Coronary artery (tissue), 2 donors: ENCODE results near the gene SLC35F4.

Experiments used
- DNase-seq: peaks from one replicate; pipeline ENCODE4 v3.0.0-alpha.2; 2017; ENCODE audit warnings: low spot score
- H3K27ac ChIP-seq, 2 donors: fragments of 200-600 bp; sonication (generic); one replicate each; pipeline ENCODE4 v1.5.1; 2016 to 2019
- H3K4me3 ChIP-seq: fragments of 200-600 bp; sonication (generic); 2 replicates; pipeline ENCODE4 v1.5.1; 2016; ENCODE audit warnings: mild to moderate bottlenecking, moderate library complexity
- TF ChIP-seq, protein P1 (sequence below): fragments of 200-600 bp; sonication (generic); IDR thresholded peaks from one replicate; pipeline ENCODE4 v1.5.1; 2019; ENCODE audit warnings: antibody characterized with exemption

The SLC35F4 gene

DNA sequence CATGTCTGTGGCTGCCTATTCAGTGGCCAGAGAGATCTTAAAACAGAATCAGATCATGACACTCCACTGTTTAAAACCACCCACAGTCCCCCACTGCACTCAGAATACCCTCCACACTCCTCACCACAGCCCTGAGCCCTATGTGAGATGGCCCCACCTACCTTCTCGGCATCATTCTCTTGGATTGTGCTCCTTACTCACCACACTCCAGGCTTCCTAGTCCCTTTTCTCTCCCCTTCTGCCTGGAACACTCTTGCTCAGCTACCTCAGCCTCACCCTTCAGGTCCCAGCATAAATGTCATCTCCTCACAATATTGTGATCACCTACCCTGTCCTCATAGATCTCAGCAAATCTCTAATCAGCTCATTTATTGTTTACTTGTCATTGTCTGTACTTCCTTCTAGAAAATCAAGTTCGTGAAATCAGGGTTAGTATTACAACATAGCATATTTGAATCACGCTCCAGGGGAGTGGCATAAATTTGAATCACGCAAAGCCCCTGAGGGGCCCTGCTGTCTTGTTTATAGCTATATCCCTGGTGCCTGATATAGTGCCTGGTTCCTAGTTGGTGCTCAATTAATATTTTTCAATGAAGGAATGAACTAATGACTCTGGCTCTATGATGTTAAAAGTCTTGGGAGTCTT is 42.8 kb downstream of the SLC35F4 start:
- Histone ChIP-seq H3K4me3 (no peak overlapping the region), H3K27ac (no peak overlapping the region)
- no peak for DNase-seq
- TF ChIP-seq, protein P1, sequence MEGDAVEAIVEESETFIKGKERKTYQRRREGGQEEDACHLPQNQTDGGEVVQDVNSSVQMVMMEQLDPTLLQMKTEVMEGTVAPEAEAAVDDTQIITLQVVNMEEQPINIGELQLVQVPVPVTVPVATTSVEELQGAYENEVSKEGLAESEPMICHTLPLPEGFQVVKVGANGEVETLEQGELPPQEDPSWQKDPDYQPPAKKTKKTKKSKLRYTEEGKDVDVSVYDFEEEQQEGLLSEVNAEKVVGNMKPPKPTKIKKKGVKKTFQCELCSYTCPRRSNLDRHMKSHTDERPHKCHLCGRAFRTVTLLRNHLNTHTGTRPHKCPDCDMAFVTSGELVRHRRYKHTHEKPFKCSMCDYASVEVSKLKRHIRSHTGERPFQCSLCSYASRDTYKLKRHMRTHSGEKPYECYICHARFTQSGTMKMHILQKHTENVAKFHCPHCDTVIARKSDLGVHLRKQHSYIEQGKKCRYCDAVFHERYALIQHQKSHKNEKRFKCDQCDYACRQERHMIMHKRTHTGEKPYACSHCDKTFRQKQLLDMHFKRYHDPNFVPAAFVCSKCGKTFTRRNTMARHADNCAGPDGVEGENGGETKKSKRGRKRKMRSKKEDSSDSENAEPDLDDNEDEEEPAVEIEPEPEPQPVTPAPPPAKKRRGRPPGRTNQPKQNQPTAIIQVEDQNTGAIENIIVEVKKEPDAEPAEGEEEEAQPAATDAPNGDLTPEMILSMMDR: no peak

DNA sequence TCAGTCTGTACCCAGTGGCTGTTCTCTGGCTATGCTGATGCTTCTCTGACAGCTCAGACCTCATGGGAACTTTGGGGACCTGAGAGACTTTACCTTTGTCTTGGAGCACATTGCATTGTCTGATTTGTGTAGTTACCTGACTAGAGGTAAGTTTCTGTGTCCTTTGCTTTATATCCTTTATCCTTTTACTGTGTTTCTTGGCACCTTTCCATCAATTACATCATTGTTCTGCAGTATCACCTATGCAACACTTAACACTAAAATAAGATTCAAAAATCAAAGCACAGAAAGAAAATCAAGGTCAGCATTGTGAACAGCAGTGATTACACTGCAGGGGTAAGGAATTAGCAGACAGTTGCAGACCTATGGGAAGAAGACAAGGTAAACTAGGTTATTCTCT is 43.8 kb downstream of the SLC35F4 start:
- Histone ChIP-seq H3K4me3 (no peak overlapping the region), H3K27ac (no peak overlapping the region)
- no peak for DNase-seq
- TF ChIP-seq, protein P1: no peak

DNA sequence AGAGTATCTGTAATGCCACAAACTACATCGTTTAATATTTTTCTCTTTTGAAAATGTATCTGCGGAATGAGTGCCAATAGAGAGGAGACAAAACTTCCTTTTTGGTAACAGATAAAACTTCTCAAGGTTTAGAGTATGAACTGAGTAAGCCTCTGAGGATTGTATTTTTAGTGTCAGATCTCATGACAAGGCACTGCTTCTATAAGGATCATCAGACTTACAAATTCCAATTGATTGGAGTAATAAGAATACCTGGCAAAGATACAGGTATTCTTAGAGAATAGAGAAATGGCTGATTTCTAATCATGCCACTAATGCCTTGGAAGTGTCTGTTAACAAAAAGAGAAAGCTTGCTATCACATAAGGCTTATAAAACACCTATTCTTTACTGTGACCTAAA is 45.3 kb downstream of the SLC35F4 start:
- DNase-seq: no peak
- Histone ChIP-seq H3K4me3 (no peak overlapping the region), H3K27ac (no peak overlapping the region)
- TF ChIP-seq, protein P1: no peak

DNA sequence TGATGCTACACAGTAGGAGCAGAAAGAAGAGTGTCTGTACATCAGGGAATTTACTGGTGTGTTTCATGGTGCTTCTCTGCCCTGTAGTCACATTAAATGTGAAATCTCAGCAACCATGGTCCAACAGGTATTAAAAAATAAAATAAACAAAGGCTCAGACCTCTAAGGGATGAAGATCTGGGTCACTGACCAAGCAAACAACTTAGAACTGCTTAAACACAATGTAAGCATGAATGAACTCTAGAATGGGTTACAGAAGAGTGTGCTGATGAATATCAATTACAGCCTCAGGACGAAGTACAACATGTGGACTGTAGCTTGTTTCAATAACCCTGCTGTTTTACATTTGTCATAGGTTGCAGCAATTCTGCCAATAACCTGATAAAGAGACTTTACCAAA is 47.4 kb downstream of the SLC35F4 start:
- H3K4me3 ChIP-seq: no peak overlapping the region
- TF ChIP-seq, protein P1: no peak
- DNase-seq: no peak
- no peak overlapping the region for H3K27ac ChIP-seq

DNA sequence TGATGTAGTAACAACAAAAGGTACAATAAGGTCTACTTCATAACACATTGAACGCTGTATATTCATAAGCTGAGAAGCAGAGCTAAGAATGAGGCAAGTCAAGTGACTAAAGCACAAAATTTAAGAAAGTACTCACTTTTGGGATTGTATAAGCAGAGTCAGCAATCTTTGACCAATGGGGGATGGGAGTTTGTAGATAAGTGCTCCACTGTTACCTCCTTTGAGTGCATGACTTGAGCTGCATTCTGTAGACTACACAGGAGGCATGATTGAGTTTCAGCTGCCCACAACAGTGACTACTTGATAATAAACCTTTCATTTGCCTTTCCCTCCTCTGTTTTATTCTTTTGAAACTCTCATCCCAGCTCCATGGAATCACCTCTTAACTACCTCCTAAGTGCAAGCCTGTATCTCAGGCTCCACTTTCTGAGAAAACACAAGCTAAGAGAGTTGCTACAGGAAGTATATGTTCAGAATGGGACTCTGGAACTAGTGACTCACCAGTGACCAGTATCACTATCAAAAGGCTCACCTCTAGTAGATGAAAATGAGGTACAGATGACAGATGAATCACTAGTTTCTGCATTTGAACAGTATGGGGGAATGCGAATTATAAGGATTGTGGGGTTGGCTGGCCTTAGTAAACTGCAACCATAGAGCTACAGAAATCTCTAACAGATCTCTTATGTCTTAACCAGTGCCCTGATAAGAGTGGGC is 49.2 kb downstream of the SLC35F4 start:
- TF ChIP-seq, protein P1: no peak

DNA sequence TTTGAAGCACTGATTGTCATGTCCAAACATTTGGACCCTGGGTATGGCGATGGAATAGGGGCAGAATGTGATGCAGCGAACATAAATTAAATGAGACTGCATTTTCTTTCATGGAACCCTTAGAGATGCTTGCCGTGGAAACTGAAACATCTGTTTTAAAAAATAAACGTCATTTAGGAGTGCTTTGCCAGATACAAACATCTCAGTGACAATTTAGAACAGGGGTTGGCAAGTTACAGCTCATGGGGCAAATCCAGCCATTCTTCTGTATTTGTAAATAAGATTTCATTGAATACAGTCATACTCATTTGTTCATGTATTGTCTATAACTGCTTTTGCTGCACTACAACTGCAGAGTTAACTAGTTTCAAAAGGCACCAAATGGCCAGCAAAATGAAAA is 51.2 kb downstream of the SLC35F4 start:
- Histone ChIP-seq H3K4me3 (no peak overlapping the region), H3K27ac (no peak overlapping the region)
- no peak for DNase-seq
- TF ChIP-seq, protein P1: no peak

More for the DNA sequence above, 49.2 kb downstream of the SLC35F4 start:
- no peak overlapping the region for H3K4me3 ChIP-seq
- H3K27ac ChIP-seq: no peak overlapping the region
- DNase-seq: no peak

DNA sequence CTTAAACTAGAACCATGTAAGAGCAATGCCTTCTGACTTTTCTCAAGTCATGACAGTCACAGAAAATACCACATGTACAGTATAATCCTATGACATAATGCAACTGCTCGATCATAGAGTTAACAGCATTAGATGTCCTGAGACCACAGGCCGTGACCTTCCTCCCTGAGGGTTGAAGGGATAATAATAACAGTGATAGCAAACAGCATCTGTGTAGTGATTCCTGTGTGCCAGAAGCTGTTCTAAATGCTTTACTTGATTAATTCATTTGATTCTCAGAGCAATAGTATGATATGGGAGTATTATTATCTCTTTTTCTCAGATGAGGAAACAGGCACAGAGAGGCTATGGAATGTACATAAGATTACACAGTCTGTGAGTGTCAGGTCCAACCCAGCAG is 53.2 kb downstream of the SLC35F4 start:
- Histone ChIP-seq H3K4me3 (no peak overlapping the region), H3K27ac (no peak overlapping the region)
- DNase-seq: no peak
- TF ChIP-seq, protein P1: no peak
